Stomach (tissue), 9 donors: ENCODE measurements around the gene TGFBI. TPM values are rescaled to one million over a fixed set of nuclear protein-coding genes. Genes with fewer than 3 reads are reported as not detected.

Experiments used
- DNase-seq, 2 donors: peaks; one replicate each; pipeline versions ENCODE4 v3.0.0 to v3.0.0-alpha.2; 2013 to 2019
- H3K27ac ChIP-seq, 5 donors: fragments of 200-600 bp in 4 of 5; sonication (generic) in 4 of 5; one replicate each; pipeline ENCODE4 v1.5.1; 2013 to 2019; ENCODE audit warnings: mild to moderate bottlenecking in 1 of 5, moderate library complexity in 1 of 5
- H3K27me3 ChIP-seq, 3 donors: fragments of 200-600 bp; sonication (generic); one replicate each; pipeline ENCODE4 v1.5.1; 2017 to 2019; ENCODE audit warnings: mixed run types in 1 of 3
- H3K36me3 ChIP-seq, 4 donors: fragments of 200-600 bp; sonication (generic); 1 replicate in 3 of 4; 2 replicates in 1 of 4; pipeline ENCODE4 v1.5.1; 2016 to 2019
- H3K4me1 ChIP-seq, 4 donors: fragments of 200-600 bp; sonication (generic); one replicate each; pipeline ENCODE4 v1.5.1; 2016 to 2019
- H3K4me3 ChIP-seq, 4 donors: fragments of 200-600 bp; sonication (generic) in 3 of 4; one replicate each; pipeline ENCODE4 v1.5.1; 2016 to 2019; ENCODE audit warnings: mild to moderate bottlenecking in 1 of 4
- H3K9me3 ChIP-seq, 4 donors: fragments of 200-600 bp; sonication (generic); one replicate each; pipeline ENCODE4 v1.5.1; 2016 to 2019
- CTCF ChIP-seq, 7 experiments: fragments of 450-650 bp in 4 of 7; fragments of 200-600 bp in 3 of 7; sonication (generic) in 3 of 7; IDR thresholded peaks; one replicate each; pipeline ENCODE4 v1.5.1; 2016 to 2019; ENCODE audit warnings: antibody characterized with exemption in 7 of 7, control low read depth in 2 of 7, mild to moderate bottlenecking in 1 of 7
- EP300 ChIP-seq: sonication (generic); formaldehyde crosslinking; IDR thresholded peaks from one replicate; pipeline ENCODE4 v1.6.1; 2017; ENCODE audit warnings: antibody characterized with exemption
- POLR2A ChIP-seq, 4 donors: fragments of 450-650 bp; IDR thresholded peaks; one replicate each; pipeline ENCODE4 v1.6.1; 2016; ENCODE audit warnings: antibody characterized with exemption in 4 of 4, control low read depth in 2 of 4, mild to moderate bottlenecking in 1 of 4, moderate library complexity in 1 of 4
- POLR2AphosphoS5 ChIP-seq, 3 donors: sonication (generic); formaldehyde crosslinking; IDR thresholded peaks; one replicate each; pipeline ENCODE4 v1.6.1; 2016; ENCODE audit warnings: antibody characterized with exemption in 3 of 3
- WGBS, 5 donors: extraction: QIAGEN DNeasy Blood & Tissue Kit in 3 of 5; methylation state at CpG; one replicate each; pipeline versions ENCODE4 v1.1.5 to v1.1.7; 2013 to 2018; 5-methylcytosine and 5-hydroxymethylcytosine counted together
- intact Hi-C: fragments of 100-400 bp; cut with DNase I; formaldehyde crosslinking; loops from one replicate; pipeline ENCODE4 v1.15.1; 2023; ENCODE audit warnings: low total_unique reads
- polyA plus RNA-seq, 3 donors: library from polyadenylated mRNA; stranded (reverse); fragments of 200-250 nt; gene quantifications; one replicate each; pipeline ENCODE4 v1.2.3, GENCODE V29; 2013
- total RNA-seq, 5 donors: library from RNA; depleted of rRNA; stranded (reverse); fragments of >200 nt; gene quantifications; one replicate each; pipeline versions ENCODE4 v1.1.0 to v1.2.3, GENCODE V29; 2014 to 2016
- donor health status: healthy with polysubstance abuse.
- donor health status: Bipolar disorder and iron deficiency.
- donor health status: healthy.

TGFBI gene
- total and polyA plus RNA-seq, 8 donors, result 24.5 to 180 (median 62.2) TPM

DNA sequence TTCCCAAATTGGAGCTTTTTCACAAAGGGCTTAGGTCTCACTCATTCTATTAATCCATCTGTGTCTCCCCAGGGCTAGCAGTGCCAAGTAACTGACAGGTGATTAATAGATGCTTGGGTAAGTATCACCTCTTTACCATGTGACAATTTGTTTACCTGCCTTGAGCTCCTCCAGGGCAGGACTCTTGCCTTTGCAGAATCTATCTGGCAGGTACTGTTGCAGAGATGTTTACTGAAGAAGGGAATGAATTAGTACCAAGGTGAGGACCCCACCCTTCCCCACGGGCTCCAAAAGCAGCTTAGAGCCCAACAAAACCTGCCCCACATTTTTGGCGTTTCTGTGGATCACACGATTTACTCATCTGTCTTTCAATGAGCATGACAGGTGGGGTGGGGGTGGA, 698 bp upstream of the TGFBI start:
- TF ChIP-seq EP300 (no peak), POLR2AphosphoS5 (IDR thresholded peaks at IDR 0.05) (no peak), POLR2A (IDR thresholded peaks at IDR 0.05) (no peak)
- no peaks in the 10 kb centered on the region for H3K9me3 ChIP-seq
- H3K27ac ChIP-seq, result peak overlapping the region in 2 of 5 donors; percentile 72 to 77
- 29 to 53% (median 37%) methylated on average over 3 of the region's 3 CpGs for WGBS, 5 donors
- H3K4me3 ChIP-seq, result no peak overlapping the region
- H3K4me1 ChIP-seq, result peaks cover 16 to 65% (median 30%) of the 10 kb centered on the region in 4 donors
- no peak for DNase-seq
- intact Hi-C loops, result no loop called here
- H3K36me3 ChIP-seq, result no peaks in the 10 kb centered on the region
- H3K27me3 ChIP-seq, result peaks cover 0 to 21% (median 19%) of the 10 kb centered on the region in 3 donors

DNA sequence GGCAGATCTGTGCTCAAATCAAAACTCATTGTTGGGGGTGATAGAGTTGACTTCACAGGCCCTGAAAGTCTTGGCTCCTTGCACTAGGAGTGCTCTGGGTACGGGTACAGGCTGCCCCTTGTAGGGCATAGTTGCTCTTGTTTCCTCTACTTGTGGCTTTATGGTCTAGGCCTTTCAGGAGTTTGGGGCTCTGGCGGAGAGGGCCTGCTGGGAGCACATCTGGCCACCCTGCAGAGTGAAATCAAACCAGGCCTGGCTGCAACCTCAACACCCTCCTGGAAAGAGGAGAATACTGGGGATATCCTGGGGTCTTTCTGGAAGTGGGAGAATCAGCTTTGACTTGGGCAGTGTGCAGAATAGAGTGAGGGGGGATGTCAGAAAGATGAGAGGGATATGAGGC, 1.5 kb downstream of the TGFBI start:
- H3K27ac ChIP-seq, result peak overlapping the region in 2 of 5 donors; percentile 72 to 77
- DNase-seq, result no peak
- WGBS, 5 donors, result 61 to 89% (median 87%) methylated on average over 2 of the region's 2 CpGs

DNA sequence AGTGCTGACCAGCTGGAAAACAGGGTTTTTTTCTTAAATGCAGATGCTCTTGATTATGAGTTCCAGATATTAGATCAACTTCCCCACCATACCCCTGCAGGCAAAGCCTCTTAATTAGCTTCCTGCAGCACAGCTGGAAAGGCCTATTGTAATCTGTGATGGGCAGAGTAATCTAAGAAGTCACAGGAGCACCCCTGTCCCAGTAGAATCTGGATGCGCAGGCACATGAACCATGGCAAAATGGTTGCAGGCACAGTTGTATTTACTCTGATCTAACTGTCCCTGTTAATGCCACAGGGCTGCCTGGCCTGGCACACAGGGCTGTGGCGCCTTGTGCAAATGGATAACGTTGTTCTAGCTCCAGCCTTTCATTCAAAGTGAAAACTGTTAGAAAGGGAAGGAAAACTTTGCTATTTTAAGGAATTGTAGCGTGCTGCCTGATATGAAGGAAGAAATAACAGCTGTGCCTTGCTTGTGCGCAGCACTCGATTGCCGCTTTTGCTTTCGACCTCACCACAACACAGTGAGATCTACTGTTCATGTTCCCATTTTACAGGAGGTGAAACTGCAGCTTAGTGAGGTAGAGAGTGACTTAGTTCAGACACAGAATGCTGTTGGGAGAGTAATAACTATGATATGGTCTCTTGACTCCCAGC, 2.3 kb downstream of the TGFBI start:
- peak overlapping the region in 2 of 4 donors; percentile 55 to 67 for H3K4me3 ChIP-seq
- H3K9me3 ChIP-seq, result no peaks in the 10 kb centered on the region
- no peak for DNase-seq
- peak overlapping the region in 1 of 5 donors; percentile 51 for H3K27ac ChIP-seq
- H3K36me3 ChIP-seq, result peaks cover 0 to 11% (median 0%) of the 10 kb centered on the region in 4 donors
- H3K27me3 ChIP-seq, result peaks cover 0 to 21% (median 19%) of the 10 kb centered on the region in 3 donors
- intact Hi-C loops, result no loop called here
- WGBS, 5 donors, result 77 to 84% (median 81%) methylated on average over 8 of the region's 8 CpGs
- H3K4me1 ChIP-seq, result peaks cover 12 to 41% (median 23%) of the 10 kb centered on the region in 4 donors
- TF ChIP-seq POLR2AphosphoS5 (IDR thresholded peaks at IDR 0.05) (no peak), CTCF (IDR thresholded peaks at IDR 0.05) (no peak), EP300 (no peak), POLR2A (IDR thresholded peaks at IDR 0.05) (no peak)

More for the DNA sequence above, 1.5 kb downstream of the TGFBI start:
- intact Hi-C loops, result no loop called here
- H3K36me3 ChIP-seq, result peaks cover 0 to 11% (median 0%) of the 10 kb centered on the region in 4 donors
- peaks cover 12 to 50% (median 23%) of the 10 kb centered on the region in 4 donors for H3K4me1 ChIP-seq
- H3K9me3 ChIP-seq, result no peaks in the 10 kb centered on the region
- peak overlapping the region in 2 of 4 donors; percentile 55 to 67 for H3K4me3 ChIP-seq
- TF ChIP-seq CTCF (IDR thresholded peaks at IDR 0.05), result no peak
- TF ChIP-seq POLR2AphosphoS5 (IDR thresholded peaks at IDR 0.05), result no peak
- TF ChIP-seq POLR2A (IDR thresholded peaks at IDR 0.05), result no peak
- no peak for TF ChIP-seq EP300
- peaks cover 0 to 21% (median 19%) of the 10 kb centered on the region in 3 donors for H3K27me3 ChIP-seq

DNA sequence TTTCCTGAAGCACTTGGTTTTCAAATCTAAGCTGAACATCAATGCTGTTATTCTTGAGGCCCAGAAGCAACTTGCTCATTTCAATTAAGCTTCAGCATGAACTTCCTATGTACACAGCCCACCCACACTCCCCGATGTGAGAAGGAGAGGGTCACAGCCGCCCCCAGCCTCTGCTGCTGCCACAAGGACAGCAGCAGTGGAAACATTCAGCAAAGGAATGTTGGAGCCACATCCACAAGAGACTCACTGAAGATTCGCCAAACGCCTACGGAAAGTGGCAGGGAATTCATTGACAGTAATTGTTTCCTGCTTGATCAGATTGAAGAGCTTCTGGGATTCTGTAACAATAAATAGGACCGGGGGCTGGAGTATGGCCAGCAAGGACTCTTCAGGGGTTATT, 2.9 kb downstream of the TGFBI start:
- TF ChIP-seq POLR2AphosphoS5 (IDR thresholded peaks at IDR 0.05), result no peak
- no peak for TF ChIP-seq POLR2A (IDR thresholded peaks at IDR 0.05)
- no peak for TF ChIP-seq CTCF (IDR thresholded peaks at IDR 0.05)
- TF ChIP-seq EP300, result no peak
- Histone ChIP-seq H3K36me3 (peaks cover 0 to 11% (median 0%) of the 10 kb centered on the region in 4 donors), H3K4me1 (peaks cover 12 to 37% (median 26%) of the 10 kb centered on the region in 4 donors), H3K4me3 (peak overlapping the region in 1 of 4 donors; percentile 67), H3K9me3 (no peaks in the 10 kb centered on the region), H3K27me3 (peaks cover 0 to 21% (median 19%) of the 10 kb centered on the region in 3 donors), H3K27ac (peak overlapping the region in 1 of 5 donors; percentile 51)
- intact Hi-C loops, result no loop called here
- no peak for DNase-seq
- WGBS, 5 donors, result 57 to 69% (median 62%) methylated on average over 6 of the region's 6 CpGs

- Histone ChIP-seq H3K27ac (no peak overlapping the region), H3K4me3 (no peak overlapping the region), H3K27me3 (peaks cover 0 to 21% (median 19%) of the 10 kb centered on the region in 3 donors), H3K4me1 (peaks cover 12 to 44% (median 28%) of the 10 kb centered on the region in 4 donors), H3K9me3 (no peaks in the 10 kb centered on the region), H3K36me3 (peaks cover 0 to 11% (median 0%) of the 10 kb centered on the region in 4 donors)
- intact Hi-C loops, result no loop called here
- TF ChIP-seq CTCF (IDR thresholded peaks at IDR 0.05) (no peak), POLR2AphosphoS5 (IDR thresholded peaks at IDR 0.05) (no peak), EP300 (no peak), POLR2A (IDR thresholded peaks at IDR 0.05) (no peak)
- 25 to 69% (median 61%) methylated on average over 2 of the region's 2 CpGs for WGBS, 5 donors
- no peak for DNase-seq
Measured at GRCh38 chr5:136032564-136032963, 3.8 kb downstream of the TGFBI start.
